WTC11 (cell line): ENCODE results near the gene OR10D3. TPM values are rescaled to one million over a fixed set of nuclear protein-coding genes. Genes with fewer than 3 reads are reported as not detected.

Experiments used
- ATAC-seq: fragments of 200-7000 bp; cut with Tn5 transposase; 2 replicates; pipeline ENCODE4 v1.10.0; 2021; ENCODE audit warnings: mild to moderate bottlenecking, moderate library complexity
- CTCF ChIA-PET: fragments of 300-600 bp; sonication (Branson Sonifier 250); formaldehyde crosslinking; loops from one replicate; lab custom pipeline; 2021; ENCODE audit warnings: antibody characterized with exemption; lab: Charles Lee
- POLR2A ChIA-PET: fragments of 350-600 bp; sonication (Branson Sonifier 250); formaldehyde crosslinking; loops from one replicate; lab custom pipeline; 2021; ENCODE audit warnings: antibody characterized with exemption; lab: Charles Lee
- DNase-seq: peaks from one replicate; pipeline ENCODE4 v3.0.0; 2021; ENCODE audit warnings: low spot score
- H3K27ac Mint-ChIP-seq: 2 replicates; pipeline ENCODE4 v1.8.0; 2021; ENCODE audit warnings: mixed read lengths
- H3K27me3 Mint-ChIP-seq: 2 replicates; pipeline ENCODE4 v1.8.0; 2021; ENCODE audit warnings: low read depth, mild to moderate bottlenecking, moderate library complexity, mixed read lengths
- H3K36me3 Mint-ChIP-seq: 2 replicates; pipeline ENCODE4 v1.8.0; 2021; ENCODE audit warnings: mixed read lengths
- H3K4me1 Mint-ChIP-seq: 2 replicates; pipeline ENCODE4 v1.8.0; 2022; ENCODE audit warnings: mixed read lengths
- H3K4me3 Mint-ChIP-seq: 2 replicates; pipeline ENCODE4 v1.8.0; 2021; ENCODE audit warnings: mild to moderate bottlenecking, moderate library complexity, mixed read lengths
- H3K9me3 Mint-ChIP-seq: 2 replicates; pipeline ENCODE4 v1.8.0; 2021; ENCODE audit warnings: mixed read lengths
- CREB1 ChIP-seq: sonication (generic); formaldehyde crosslinking; IDR thresholded peaks from 2 replicates; pipeline ENCODE4 v1.8.0; 2023; ENCODE audit warnings: mild to moderate bottlenecking, missing genetic modification reagents
- CTCF ChIP-seq: fragments of 200-600 bp; IDR thresholded peaks from 2 replicates; pipeline ENCODE4 v1.8.0; 2022; ENCODE audit warnings: antibody characterized with exemption
- ELF4 ChIP-seq: sonication (generic); formaldehyde crosslinking; IDR thresholded peaks from 2 replicates; pipeline ENCODE4 v1.8.1; 2022; ENCODE audit warnings: low read depth, mild to moderate bottlenecking, moderate library complexity, missing genetic modification reagents
- FOXJ3 ChIP-seq: sonication (generic); formaldehyde crosslinking; IDR thresholded peaks from 2 replicates; pipeline ENCODE4 v1.9.0; 2021; ENCODE audit warnings: missing genetic modification reagents, mild to moderate bottlenecking, borderline replicate concordance
- FOXP4 ChIP-seq: sonication (generic); formaldehyde crosslinking; IDR thresholded peaks from 2 replicates; pipeline ENCODE4 v1.8.0; 2022; ENCODE audit warnings: mild to moderate bottlenecking, missing genetic modification reagents
- NFYB ChIP-seq: sonication (generic); formaldehyde crosslinking; conservative IDR thresholded peaks from 2 replicates; pipeline ENCODE4 v1.8.0; 2022; ENCODE audit warnings: low read depth, missing genetic modification reagents
- ZNF138 ChIP-seq: sonication (generic); formaldehyde crosslinking; conservative IDR thresholded peaks from 2 replicates; pipeline ENCODE4 v1.8.1; 2022; ENCODE audit warnings: mild to moderate bottlenecking, moderate library complexity, missing genetic modification reagents
- ZNF396 ChIP-seq: fragments of 250-450 bp; sonication (Bioruptor Pico); IDR thresholded peaks from 2 replicates; pipeline ENCODE4 v1.8.0; 2021; ENCODE audit warnings: mild to moderate bottlenecking, moderate library complexity, borderline replicate concordance
- ZNF512 ChIP-seq: sonication (generic); formaldehyde crosslinking; IDR thresholded peaks from 2 replicates; pipeline ENCODE4 v1.8.1; 2022; ENCODE audit warnings: missing genetic modification reagents, borderline replicate concordance
- ZNF671 ChIP-seq: fragments of 250-450 bp; sonication (Bioruptor Pico); IDR thresholded peaks from 2 replicates; pipeline ENCODE4 v1.8.0; 2021; ENCODE audit warnings: mild to moderate bottlenecking
- total RNA-seq: library from RNA; stranded (reverse); gene quantifications from 3 replicates; pipeline ENCODE4 v1.2.3, GENCODE V29; 2021
- TF ChIP-seq, protein P1 (sequence below): fragments of 250-450 bp; sonication (Bioruptor Pico); IDR thresholded peaks from 2 replicates; pipeline ENCODE4 v2.1.2; 2022; ENCODE audit warnings: mild to moderate bottlenecking, moderate library complexity
- TF ChIP-seq, protein P2 (sequence below): sonication (generic); formaldehyde crosslinking; IDR thresholded peaks from 2 replicates; pipeline ENCODE4 v1.8.0; 2022; ENCODE audit warnings: mild to moderate bottlenecking, missing genetic modification reagents
- TF ChIP-seq, protein P3 (sequence below): sonication (generic); formaldehyde crosslinking; IDR thresholded peaks from 2 replicates; pipeline ENCODE4 v1.8.0; 2022; ENCODE audit warnings: missing genetic modification reagents
- TF ChIP-seq, protein P4 (sequence below): sonication (generic); formaldehyde crosslinking; conservative IDR thresholded peaks from 2 replicates; pipeline ENCODE4 v1.8.1; 2023; ENCODE audit warnings: mild to moderate bottlenecking, low read depth, missing genetic modification reagents, moderate library complexity
- TF ChIP-seq, protein P5 (sequence below): sonication (generic); formaldehyde crosslinking; IDR thresholded peaks from 2 replicates; pipeline ENCODE4 v1.8.0; 2023; ENCODE audit warnings: missing genetic modification reagents

The OR10D3 gene
- total RNA-seq, 1 experiment from 2014 or later: not detected

GRCh38 chr11:124194293-124195188 lies 11.4 kb downstream of the OR10D3 start (continued):
- TF ChIP-seq ZNF512 (CRISPR knock-in tag) (no peak), ZNF138 (no peak), ELF4 (CRISPR knock-in tag) (no peak)
- TF ChIP-seq, protein P1, sequence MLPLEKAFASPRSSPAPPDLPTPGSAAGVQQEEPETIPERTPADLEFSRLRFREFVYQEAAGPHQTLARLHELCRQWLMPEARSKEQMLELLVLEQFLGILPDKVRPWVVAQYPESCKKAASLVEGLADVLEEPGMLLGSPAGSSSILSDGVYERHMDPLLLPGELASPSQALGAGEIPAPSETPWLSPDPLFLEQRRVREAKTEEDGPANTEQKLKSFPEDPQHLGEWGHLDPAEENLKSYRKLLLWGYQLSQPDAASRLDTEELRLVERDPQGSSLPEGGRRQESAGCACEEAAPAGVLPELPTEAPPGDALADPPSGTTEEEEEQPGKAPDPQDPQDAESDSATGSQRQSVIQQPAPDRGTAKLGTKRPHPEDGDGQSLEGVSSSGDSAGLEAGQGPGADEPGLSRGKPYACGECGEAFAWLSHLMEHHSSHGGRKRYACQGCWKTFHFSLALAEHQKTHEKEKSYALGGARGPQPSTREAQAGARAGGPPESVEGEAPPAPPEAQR (CRISPR knock-in tag): no peak
- TF ChIP-seq, all 79 proteins: peak for 0

DNA sequence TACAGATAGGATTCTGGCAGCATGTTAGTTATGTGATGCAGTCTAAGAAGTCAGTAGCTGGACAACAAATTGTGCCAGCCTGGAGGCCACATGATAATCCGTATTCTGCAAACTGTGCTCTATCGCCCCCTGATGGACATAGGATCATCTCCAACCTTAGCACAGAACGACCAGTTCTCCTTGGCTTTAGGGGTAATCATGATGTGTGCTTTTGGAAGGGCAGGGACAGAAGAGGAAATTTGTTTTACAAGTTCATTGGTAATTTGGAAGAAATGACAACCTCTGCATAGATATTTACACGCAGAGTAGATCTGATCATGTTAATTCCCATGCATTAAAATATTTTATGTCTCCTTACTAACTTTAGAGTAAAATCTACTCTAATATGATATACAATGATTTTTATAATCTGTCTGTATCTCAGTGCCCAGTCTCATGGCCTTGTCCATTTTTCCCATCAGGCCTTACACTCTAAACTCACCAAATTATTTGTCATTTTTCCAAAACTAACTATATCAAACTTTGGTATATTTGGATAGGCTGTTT lies 12.1 kb downstream of the OR10D3 start:
- POLR2A ChIA-PET: no interaction called here
- H3K27me3 Mint-ChIP-seq: peaks cover 22% of the 10 kb centered on the region
- CTCF ChIA-PET: interaction anchor here (0.6 to 3.9 kb wide), 21 partner anchors 9 to 488 kb away, joined by 3 to 29 read pairs (median 3); partner anchors contain the start of genes TBRG1 and VWA5A
- no peaks in the 10 kb centered on the region; the same call in 1 of the 2 replicates for H3K36me3 Mint-ChIP-seq
- H3K27ac Mint-ChIP-seq: no peak overlapping the region
- no peak overlapping the region for H3K4me3 Mint-ChIP-seq
- peaks cover 3% of the 10 kb centered on the region for H3K9me3 Mint-ChIP-seq
- H3K4me1 Mint-ChIP-seq: peaks cover 24% of the 10 kb centered on the region
- DNase-seq: peak; percentile 56
- peak; percentile 55; the same call in 1 of the 2 replicates for TF ChIP-seq CTCF
- TF ChIP-seq CREB1 (CRISPR knock-in tag): no peak
- no peak for TF ChIP-seq FOXJ3
- TF ChIP-seq NFYB (CRISPR knock-in tag): no peak
- ATAC-seq: peak; percentile 96

DNA sequence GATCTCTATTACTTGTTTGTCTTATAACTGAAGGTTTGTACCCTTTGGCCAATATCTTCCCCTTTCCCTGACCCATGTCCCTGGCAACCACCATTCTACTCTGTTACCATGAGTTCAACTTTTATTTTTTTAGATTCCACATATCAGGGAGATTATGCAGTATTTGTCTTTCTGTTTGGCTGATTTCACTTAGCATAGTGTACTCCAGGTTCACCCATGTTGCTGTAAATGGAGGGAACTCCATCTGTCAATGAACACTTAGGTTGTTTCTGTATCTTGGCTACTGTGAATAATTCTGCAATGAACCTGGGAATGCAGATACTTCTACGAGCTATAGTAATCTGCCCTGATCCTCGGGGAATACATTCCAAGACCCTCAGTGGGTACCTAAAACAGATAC lies 14.9 kb downstream of the OR10D3 start:
- no peak overlapping the region for H3K27ac Mint-ChIP-seq
- H3K4me1 Mint-ChIP-seq: peaks cover 16% of the 10 kb centered on the region
- peaks cover 3% of the 10 kb centered on the region for H3K9me3 Mint-ChIP-seq
- DNase-seq (no peak), ATAC-seq (no peak)
- H3K36me3 Mint-ChIP-seq: no peaks in the 10 kb centered on the region; the same call in 1 of the 2 replicates
- no peak overlapping the region for H3K4me3 Mint-ChIP-seq
- ChIA-PET POLR2A (no interaction called here), CTCF (no interaction called here)
- no peaks in the 10 kb centered on the region for H3K27me3 Mint-ChIP-seq
- TF ChIP-seq, protein P2, sequence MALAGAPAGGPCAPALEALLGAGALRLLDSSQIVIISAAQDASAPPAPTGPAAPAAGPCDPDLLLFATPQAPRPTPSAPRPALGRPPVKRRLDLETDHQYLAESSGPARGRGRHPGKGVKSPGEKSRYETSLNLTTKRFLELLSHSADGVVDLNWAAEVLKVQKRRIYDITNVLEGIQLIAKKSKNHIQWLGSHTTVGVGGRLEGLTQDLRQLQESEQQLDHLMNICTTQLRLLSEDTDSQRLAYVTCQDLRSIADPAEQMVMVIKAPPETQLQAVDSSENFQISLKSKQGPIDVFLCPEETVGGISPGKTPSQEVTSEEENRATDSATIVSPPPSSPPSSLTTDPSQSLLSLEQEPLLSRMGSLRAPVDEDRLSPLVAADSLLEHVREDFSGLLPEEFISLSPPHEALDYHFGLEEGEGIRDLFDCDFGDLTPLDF (CRISPR knock-in tag): no peak
- TF ChIP-seq FOXP4 (CRISPR knock-in tag) (no peak), CREB1 (CRISPR knock-in tag) (no peak), ZNF671 (CRISPR knock-in tag) (no peak), ZNF396 (no peak)
- TF ChIP-seq, protein P3, sequence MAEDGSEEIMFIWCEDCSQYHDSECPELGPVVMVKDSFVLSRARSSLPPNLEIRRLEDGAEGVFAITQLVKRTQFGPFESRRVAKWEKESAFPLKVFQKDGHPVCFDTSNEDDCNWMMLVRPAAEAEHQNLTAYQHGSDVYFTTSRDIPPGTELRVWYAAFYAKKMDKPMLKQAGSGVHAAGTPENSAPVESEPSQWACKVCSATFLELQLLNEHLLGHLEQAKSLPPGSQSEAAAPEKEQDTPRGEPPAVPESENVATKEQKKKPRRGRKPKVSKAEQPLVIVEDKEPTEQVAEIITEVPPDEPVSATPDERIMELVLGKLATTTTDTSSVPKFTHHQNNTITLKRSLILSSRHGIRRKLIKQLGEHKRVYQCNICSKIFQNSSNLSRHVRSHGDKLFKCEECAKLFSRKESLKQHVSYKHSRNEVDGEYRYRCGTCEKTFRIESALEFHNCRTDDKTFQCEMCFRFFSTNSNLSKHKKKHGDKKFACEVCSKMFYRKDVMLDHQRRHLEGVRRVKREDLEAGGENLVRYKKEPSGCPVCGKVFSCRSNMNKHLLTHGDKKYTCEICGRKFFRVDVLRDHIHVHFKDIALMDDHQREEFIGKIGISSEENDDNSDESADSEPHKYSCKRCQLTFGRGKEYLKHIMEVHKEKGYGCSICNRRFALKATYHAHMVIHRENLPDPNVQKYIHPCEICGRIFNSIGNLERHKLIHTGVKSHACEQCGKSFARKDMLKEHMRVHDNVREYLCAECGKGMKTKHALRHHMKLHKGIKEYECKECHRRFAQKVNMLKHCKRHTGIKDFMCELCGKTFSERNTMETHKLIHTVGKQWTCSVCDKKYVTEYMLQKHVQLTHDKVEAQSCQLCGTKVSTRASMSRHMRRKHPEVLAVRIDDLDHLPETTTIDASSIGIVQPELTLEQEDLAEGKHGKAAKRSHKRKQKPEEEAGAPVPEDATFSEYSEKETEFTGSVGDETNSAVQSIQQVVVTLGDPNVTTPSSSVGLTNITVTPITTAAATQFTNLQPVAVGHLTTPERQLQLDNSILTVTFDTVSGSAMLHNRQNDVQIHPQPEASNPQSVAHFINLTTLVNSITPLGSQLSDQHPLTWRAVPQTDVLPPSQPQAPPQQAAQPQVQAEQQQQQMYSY (CRISPR knock-in tag): no peak
- TF ChIP-seq, protein P4, sequence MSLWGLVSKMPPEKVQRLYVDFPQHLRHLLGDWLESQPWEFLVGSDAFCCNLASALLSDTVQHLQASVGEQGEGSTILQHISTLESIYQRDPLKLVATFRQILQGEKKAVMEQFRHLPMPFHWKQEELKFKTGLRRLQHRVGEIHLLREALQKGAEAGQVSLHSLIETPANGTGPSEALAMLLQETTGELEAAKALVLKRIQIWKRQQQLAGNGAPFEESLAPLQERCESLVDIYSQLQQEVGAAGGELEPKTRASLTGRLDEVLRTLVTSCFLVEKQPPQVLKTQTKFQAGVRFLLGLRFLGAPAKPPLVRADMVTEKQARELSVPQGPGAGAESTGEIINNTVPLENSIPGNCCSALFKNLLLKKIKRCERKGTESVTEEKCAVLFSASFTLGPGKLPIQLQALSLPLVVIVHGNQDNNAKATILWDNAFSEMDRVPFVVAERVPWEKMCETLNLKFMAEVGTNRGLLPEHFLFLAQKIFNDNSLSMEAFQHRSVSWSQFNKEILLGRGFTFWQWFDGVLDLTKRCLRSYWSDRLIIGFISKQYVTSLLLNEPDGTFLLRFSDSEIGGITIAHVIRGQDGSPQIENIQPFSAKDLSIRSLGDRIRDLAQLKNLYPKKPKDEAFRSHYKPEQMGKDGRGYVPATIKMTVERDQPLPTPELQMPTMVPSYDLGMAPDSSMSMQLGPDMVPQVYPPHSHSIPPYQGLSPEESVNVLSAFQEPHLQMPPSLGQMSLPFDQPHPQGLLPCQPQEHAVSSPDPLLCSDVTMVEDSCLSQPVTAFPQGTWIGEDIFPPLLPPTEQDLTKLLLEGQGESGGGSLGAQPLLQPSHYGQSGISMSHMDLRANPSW: no peak
- TF ChIP-seq, protein P5, sequence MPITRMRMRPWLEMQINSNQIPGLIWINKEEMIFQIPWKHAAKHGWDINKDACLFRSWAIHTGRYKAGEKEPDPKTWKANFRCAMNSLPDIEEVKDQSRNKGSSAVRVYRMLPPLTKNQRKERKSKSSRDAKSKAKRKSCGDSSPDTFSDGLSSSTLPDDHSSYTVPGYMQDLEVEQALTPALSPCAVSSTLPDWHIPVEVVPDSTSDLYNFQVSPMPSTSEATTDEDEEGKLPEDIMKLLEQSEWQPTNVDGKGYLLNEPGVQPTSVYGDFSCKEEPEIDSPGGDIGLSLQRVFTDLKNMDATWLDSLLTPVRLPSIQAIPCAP (CRISPR knock-in tag): no peak
